ENCODE measurements around the gene MGST2. TPM values are rescaled to one million over a fixed set of nuclear protein-coding genes. Genes with fewer than 3 reads are reported as not detected.

MGST2 gene
- polyA plus RNA-seq, 1 experiment, result 10.0 TPM

- Histone ChIP-seq H3K27me3 (ENCODE audit: control insufficient read depth, insufficient read depth, low read length) (no peaks in the 10 kb centered on the region), H3K36me3 (ENCODE audit: control insufficient read depth, insufficient read depth, low read length) (no peaks in the 10 kb centered on the region), H3K4me3 (ENCODE audit: low read depth, low read length) (no peak overlapping the region)
- CTCF ChIA-PET, result no interaction called here
- TF ChIP-seq, protein P1, sequence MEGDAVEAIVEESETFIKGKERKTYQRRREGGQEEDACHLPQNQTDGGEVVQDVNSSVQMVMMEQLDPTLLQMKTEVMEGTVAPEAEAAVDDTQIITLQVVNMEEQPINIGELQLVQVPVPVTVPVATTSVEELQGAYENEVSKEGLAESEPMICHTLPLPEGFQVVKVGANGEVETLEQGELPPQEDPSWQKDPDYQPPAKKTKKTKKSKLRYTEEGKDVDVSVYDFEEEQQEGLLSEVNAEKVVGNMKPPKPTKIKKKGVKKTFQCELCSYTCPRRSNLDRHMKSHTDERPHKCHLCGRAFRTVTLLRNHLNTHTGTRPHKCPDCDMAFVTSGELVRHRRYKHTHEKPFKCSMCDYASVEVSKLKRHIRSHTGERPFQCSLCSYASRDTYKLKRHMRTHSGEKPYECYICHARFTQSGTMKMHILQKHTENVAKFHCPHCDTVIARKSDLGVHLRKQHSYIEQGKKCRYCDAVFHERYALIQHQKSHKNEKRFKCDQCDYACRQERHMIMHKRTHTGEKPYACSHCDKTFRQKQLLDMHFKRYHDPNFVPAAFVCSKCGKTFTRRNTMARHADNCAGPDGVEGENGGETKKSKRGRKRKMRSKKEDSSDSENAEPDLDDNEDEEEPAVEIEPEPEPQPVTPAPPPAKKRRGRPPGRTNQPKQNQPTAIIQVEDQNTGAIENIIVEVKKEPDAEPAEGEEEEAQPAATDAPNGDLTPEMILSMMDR (IDR thresholded peaks at IDR 0.05; ENCODE audit: insufficient read depth, low read depth, low read length), result no peak
- DNase-seq (ENCODE audit: low read depth), result no peak
- POLR2A ChIA-PET, result no interaction called here
Observed at GRCh38 chr4:139721789-139722188, 56.2 kb downstream of the MGST2 start.

DNA sequence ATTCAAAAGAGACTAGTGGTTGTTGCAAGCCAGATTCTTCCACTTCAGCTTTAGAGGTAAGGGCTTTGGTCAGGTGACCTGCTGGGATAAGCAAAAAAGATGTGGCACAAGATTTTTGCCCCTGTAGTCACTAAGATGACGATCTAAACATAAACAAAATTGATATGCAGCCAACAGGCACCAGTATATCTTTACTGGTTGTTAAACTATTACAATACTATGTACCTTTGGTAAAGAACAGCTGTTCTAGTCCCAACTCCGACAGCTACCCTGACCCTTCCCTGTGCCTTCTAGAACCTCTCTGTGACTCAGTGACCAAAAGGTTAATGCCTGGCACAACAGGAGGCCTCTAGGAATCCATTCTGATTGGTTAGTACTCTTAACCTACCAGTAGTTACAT lies 59.6 kb downstream of the MGST2 start:
- TF ChIP-seq, protein P1 (IDR thresholded peaks at IDR 0.05; ENCODE audit: insufficient read depth, low read depth, low read length), result no peak
- CTCF ChIA-PET, result interaction anchor here (0.6 kb wide), 1 partner anchor 214 kb away, joined by 4 read pairs; no protein-coding TSS in a partner anchor

DNA sequence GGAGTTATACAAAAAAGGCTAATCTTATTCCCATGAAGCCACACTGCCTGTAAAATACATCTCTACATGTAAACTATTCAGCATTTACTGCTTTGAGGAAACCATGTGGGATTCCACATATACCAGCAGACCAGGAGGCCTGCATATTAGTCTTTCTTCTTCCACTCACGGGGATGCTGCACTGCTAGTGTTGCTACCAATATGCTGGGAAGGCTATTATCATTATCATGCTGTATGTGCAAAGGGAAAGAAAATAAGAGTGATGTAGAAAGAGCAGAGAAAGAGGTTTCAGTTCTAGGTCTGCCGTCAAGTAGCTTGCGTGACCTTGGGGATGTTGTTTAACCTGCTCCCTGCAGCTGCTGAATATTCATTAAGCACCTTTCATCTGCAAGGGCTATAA lies 61.0 kb downstream of the MGST2 start:
- CTCF ChIA-PET, result no interaction called here
- TF ChIP-seq, protein P1 (IDR thresholded peaks at IDR 0.05; ENCODE audit: insufficient read depth, low read depth, low read length), result no peak
- no peak for DNase-seq (ENCODE audit: low read depth)

More for the DNA sequence above, 59.6 kb downstream of the MGST2 start:
- Histone ChIP-seq H3K36me3 (ENCODE audit: control insufficient read depth, insufficient read depth, low read length) (no peaks in the 10 kb centered on the region), H3K4me3 (ENCODE audit: low read depth, low read length) (no peak overlapping the region), H3K27me3 (ENCODE audit: control insufficient read depth, insufficient read depth, low read length) (no peaks in the 10 kb centered on the region)
- DNase-seq (ENCODE audit: low read depth), result no peak
- POLR2A ChIA-PET, result no interaction called here

DNA sequence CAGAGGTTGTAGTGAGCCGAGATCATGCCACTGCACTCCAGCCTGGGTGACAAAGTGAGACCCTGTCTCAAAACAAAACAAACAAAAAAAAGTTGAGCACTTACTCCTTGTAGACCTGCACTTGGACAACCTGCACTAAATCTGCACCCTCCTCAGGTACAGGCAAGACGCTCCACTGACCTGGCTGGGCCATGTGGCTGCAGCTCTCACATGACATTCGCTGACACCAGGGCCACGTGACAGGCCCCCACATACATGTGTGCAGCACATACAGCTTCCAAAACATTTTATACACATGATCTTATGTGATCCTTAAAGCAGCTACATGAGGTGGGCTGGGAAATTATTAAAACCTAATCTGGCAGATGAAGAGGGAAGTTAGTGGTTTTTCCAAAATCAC lies 62.5 kb downstream of the MGST2 start:
- DNase-seq (ENCODE audit: low read depth), result no peak
- TF ChIP-seq, protein P1 (IDR thresholded peaks at IDR 0.05; ENCODE audit: insufficient read depth, low read depth, low read length), result no peak
- CTCF ChIA-PET, result interaction anchor here (0.8 to 1.0 kb wide), 2 partner anchors 15 to 598 kb away, joined by 3 read pairs; no protein-coding TSS in a partner anchor
- POLR2A ChIA-PET, result no interaction called here
- H3K36me3 ChIP-seq (ENCODE audit: control insufficient read depth, insufficient read depth, low read length), result no peaks in the 10 kb centered on the region
- no peak overlapping the region for H3K4me3 ChIP-seq (ENCODE audit: low read depth, low read length)
- H3K27me3 ChIP-seq (ENCODE audit: control insufficient read depth, insufficient read depth, low read length), result no peaks in the 10 kb centered on the region

More for the DNA sequence above, 61.0 kb downstream of the MGST2 start:
- H3K4me3 ChIP-seq (ENCODE audit: low read depth, low read length), result no peak overlapping the region
- no peaks in the 10 kb centered on the region for H3K27me3 ChIP-seq (ENCODE audit: control insufficient read depth, insufficient read depth, low read length)
- POLR2A ChIA-PET, result no interaction called here
- H3K36me3 ChIP-seq (ENCODE audit: control insufficient read depth, insufficient read depth, low read length), result no peaks in the 10 kb centered on the region

DNA sequence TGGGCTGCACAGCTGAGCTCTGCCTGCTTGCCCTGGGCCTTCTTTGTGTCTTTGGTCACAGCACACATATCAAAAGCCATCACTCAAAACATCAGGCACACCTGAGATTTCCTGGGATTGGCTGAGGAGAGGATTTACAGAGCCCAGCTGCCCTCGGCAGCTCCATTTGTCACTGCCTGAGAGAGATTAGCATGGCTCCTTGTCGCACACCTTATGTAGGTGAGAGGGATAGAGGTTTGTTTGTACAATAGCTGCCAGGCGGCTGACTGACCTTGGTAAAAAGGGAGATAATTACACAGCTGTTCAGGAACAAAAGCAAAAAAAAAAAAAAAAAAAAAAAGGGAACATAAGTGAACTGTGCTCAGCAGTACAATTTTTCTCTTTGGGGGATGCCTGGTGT lies 63.2 kb downstream of the MGST2 start:
- no peak for DNase-seq (ENCODE audit: low read depth)
- H3K36me3 ChIP-seq (ENCODE audit: control insufficient read depth, insufficient read depth, low read length), result no peaks in the 10 kb centered on the region
- TF ChIP-seq, protein P1 (IDR thresholded peaks at IDR 0.05; ENCODE audit: insufficient read depth, low read depth, low read length), result no peak
- H3K4me3 ChIP-seq (ENCODE audit: low read depth, low read length), result no peak overlapping the region
- H3K27me3 ChIP-seq (ENCODE audit: control insufficient read depth, insufficient read depth, low read length), result no peaks in the 10 kb centered on the region
- ChIA-PET POLR2A (no interaction called here), CTCF (interaction anchor here (1.0 kb wide), 1 partner anchor 597 kb away, joined by 3 read pairs; no protein-coding TSS in a partner anchor)
